Measurements from ENCODE around the gene LMOD1.

DNA sequence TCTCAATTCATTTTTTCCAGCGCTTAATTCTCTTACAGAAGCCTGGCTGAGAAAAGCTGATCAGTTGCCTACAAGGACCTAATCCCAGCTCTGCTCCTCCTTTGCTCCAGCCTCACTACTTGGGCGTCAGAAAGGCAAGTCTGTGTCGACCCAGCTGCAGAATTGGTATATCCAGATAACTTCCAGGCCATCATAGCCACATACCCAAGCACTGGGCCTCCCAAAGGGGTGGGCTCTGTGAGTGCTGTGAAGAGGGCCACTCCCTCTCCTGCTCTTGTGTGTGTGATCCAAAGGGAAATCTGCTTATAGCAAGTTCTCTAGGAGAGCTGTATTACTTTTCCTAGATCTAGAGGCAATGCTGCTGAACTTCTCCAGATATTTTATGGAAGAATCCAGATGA, 18.1 kb downstream of the LMOD1 start:
- TF ChIP-seq, protein P1, sequence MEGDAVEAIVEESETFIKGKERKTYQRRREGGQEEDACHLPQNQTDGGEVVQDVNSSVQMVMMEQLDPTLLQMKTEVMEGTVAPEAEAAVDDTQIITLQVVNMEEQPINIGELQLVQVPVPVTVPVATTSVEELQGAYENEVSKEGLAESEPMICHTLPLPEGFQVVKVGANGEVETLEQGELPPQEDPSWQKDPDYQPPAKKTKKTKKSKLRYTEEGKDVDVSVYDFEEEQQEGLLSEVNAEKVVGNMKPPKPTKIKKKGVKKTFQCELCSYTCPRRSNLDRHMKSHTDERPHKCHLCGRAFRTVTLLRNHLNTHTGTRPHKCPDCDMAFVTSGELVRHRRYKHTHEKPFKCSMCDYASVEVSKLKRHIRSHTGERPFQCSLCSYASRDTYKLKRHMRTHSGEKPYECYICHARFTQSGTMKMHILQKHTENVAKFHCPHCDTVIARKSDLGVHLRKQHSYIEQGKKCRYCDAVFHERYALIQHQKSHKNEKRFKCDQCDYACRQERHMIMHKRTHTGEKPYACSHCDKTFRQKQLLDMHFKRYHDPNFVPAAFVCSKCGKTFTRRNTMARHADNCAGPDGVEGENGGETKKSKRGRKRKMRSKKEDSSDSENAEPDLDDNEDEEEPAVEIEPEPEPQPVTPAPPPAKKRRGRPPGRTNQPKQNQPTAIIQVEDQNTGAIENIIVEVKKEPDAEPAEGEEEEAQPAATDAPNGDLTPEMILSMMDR (IDR thresholded peaks at IDR 0.05; ENCODE audit: low read depth, low read length) = no peak
- TF ChIP-seq EZH2phosphoT487 (IDR thresholded peaks at IDR 0.05; ENCODE audit: low read depth) = no peak
